GM23338 (cell line): ENCODE data around the gene STN1. TPM values are rescaled to one million over a fixed set of nuclear protein-coding genes. Genes with fewer than 3 reads are reported as not detected.
A peak's percentile ranks its signal among the peaks of the same experiment; 100 is the strongest.

Source experiments
- ATAC-seq: fragments of 200-7000 bp; cut with Tn5 transposase; 3 replicates; pipeline ENCODE4 v1.9.1; 2020
- DNase-seq: peaks from one replicate; pipeline ENCODE4 v3.0.0-alpha.2; 2015; ENCODE audit warnings: low spot score
- H2AFZ ChIP-seq: fragments of 200-600 bp; sonication (generic); 2 replicates; pipeline ENCODE4 v1.8.0; 2016; ENCODE audit warnings: antibody characterized with exemption, mild to moderate bottlenecking, moderate library complexity
- H3F3A ChIP-seq: fragments of 200-600 bp; sonication (generic); replicated peaks from 2 replicates; pipeline ENCODE4 v1.8.0; 2017; ENCODE audit warnings: antibody characterized with exemption, mixed run types, low read depth
- H3K27ac ChIP-seq: fragments of 200-600 bp; sonication (generic); 2 replicates; pipeline ENCODE4 v1.6.1; 2016; ENCODE audit warnings: low read depth
- H3K27me3 ChIP-seq: fragments of 200-600 bp; sonication (generic); 2 replicates; pipeline ENCODE4 v1.8.0; 2016; ENCODE audit warnings: mild to moderate bottlenecking, mixed run types, moderate library complexity; ENCODE audit not compliant: insufficient read depth
- H3K36me3 ChIP-seq: fragments of 200-600 bp; sonication (generic); 2 replicates; pipeline ENCODE4 v1.8.0; 2016; ENCODE audit warnings: mild to moderate bottlenecking; ENCODE audit not compliant: insufficient read depth
- H3K4me1 ChIP-seq: fragments of 200-600 bp; sonication (generic); 2 replicates; pipeline ENCODE4 v1.8.0; 2016; ENCODE audit warnings: mild to moderate bottlenecking, moderate library complexity; ENCODE audit not compliant: insufficient read depth
- H3K4me2 ChIP-seq: fragments of 200-600 bp; sonication (generic); 2 replicates; pipeline ENCODE4 v1.7.1; 2017; ENCODE audit warnings: mixed run types
- H3K4me3 ChIP-seq: fragments of 200-600 bp; sonication (generic); 2 replicates; pipeline ENCODE4 v1.6.1; 2016; ENCODE audit warnings: mixed run types
- H3K79me2 ChIP-seq: fragments of 200-600 bp; sonication (generic); replicated peaks from 2 replicates; pipeline ENCODE4 v1.8.0; 2017; ENCODE audit warnings: mild to moderate bottlenecking; ENCODE audit not compliant: insufficient read depth
- H3K9me2 ChIP-seq: fragments of 200-600 bp; sonication (generic); 2 replicates; pipeline ENCODE4 v1.8.0; 2017; ENCODE audit not compliant: insufficient read depth
- H4K20me1 ChIP-seq: fragments of 200-600 bp; sonication (generic); replicated peaks from 2 replicates; pipeline ENCODE4 v1.8.0; 2017; ENCODE audit warnings: mild to moderate bottlenecking; ENCODE audit not compliant: insufficient read depth
- H3K27ac Mint-ChIP-seq: 2 replicates; pipeline ENCODE4 v1.8.0; 2020; ENCODE audit warnings: inconsistent platforms, mild to moderate bottlenecking, moderate library complexity, mixed read lengths
- H3K27me3 Mint-ChIP-seq: 3 replicates; pipeline ENCODE4 v1.8.0; 2022; ENCODE audit warnings: low read depth, mild to moderate bottlenecking, moderate library complexity, mixed read lengths, inconsistent platforms; ENCODE audit not compliant: insufficient read depth, poor library complexity
- H3K36me3 Mint-ChIP-seq: 3 replicates; pipeline ENCODE4 v1.8.0; 2021; ENCODE audit warnings: low read depth, mild to moderate bottlenecking, inconsistent platforms, moderate library complexity, mixed read lengths
- H3K4me1 Mint-ChIP-seq: 3 replicates; pipeline ENCODE4 v1.8.0; 2020; ENCODE audit warnings: mild to moderate bottlenecking, inconsistent platforms, mixed read lengths
- H3K4me3 Mint-ChIP-seq: 3 replicates; pipeline ENCODE4 v1.8.0; 2021; ENCODE audit warnings: moderate library complexity, mild to moderate bottlenecking, inconsistent platforms, mixed read lengths
- H3K9me3 Mint-ChIP-seq: 3 replicates; pipeline ENCODE4 v1.8.0; 2020; ENCODE audit warnings: moderate library complexity, mild to moderate bottlenecking, inconsistent platforms, mixed read lengths
- EZH2 ChIP-seq: fragments of 200-600 bp; sonication (generic); IDR thresholded peaks from one replicate; pipeline ENCODE4 v1.8.0; 2017; ENCODE audit warnings: antibody characterized with exemption, mild to moderate bottlenecking, low read depth; ENCODE audit not compliant: unreplicated experiment
- JUNB ChIP-seq: IDR thresholded peaks from one replicate; pipeline ENCODE4 v1.6.1; 2016; ENCODE audit warnings: antibody characterized with exemption; ENCODE audit not compliant: unreplicated experiment
- NANOG ChIP-seq: IDR thresholded peaks from 2 replicates; pipeline ENCODE4 v1.6.1; 2016; ENCODE audit warnings: antibody characterized with exemption, borderline replicate concordance
- POLR2AphosphoS5 ChIP-seq: IDR thresholded peaks from 2 replicates; pipeline ENCODE4 v1.6.1; 2016; ENCODE audit warnings: antibody characterized with exemption, low read depth
- ZNF114 ChIP-seq: fragments of 250-450 bp; sonication (Bioruptor Pico); IDR thresholded peaks from 2 replicates; pipeline ENCODE4 v1.5.0; 2020; ENCODE audit warnings: mild to moderate bottlenecking, moderate library complexity
- ZNF331 ChIP-seq: fragments of 250-450 bp; sonication (Bioruptor Pico); IDR thresholded peaks from 2 replicates; pipeline ENCODE4 v1.5.0; 2020; ENCODE audit warnings: low read depth, mild to moderate bottlenecking, moderate library complexity
- polyA plus RNA-seq: library from polyadenylated mRNA; unstranded; fragments of >200 nt; fragmentation: Nextera tagmentation; extraction: Ambion mirVana; gene quantifications from 2 replicates; pipeline ENCODE4 v1.2.1, GENCODE V29; 2016
- total RNA-seq: library from RNA; depleted of rRNA; stranded (reverse); fragments of >200 nt; shearing (Covaris generic); gene quantifications from 2 replicates; pipeline ENCODE4 v1.2.3, GENCODE V29; 2014
- TF ChIP-seq, protein P1 (sequence below): fragments of 250-450 bp; sonication (Bioruptor Pico); IDR thresholded peaks from 2 replicates; pipeline ENCODE4 v1.5.0; 2020; ENCODE audit warnings: mild to moderate bottlenecking, moderate library complexity
- TF ChIP-seq, protein P2 (sequence below): IDR thresholded peaks from one replicate; pipeline ENCODE4 v1.6.1; 2018; ENCODE audit warnings: antibody characterized with exemption; ENCODE audit not compliant: unreplicated experiment
- TF ChIP-seq, protein P3 (sequence below): IDR thresholded peaks from 2 replicates; pipeline ENCODE4 v1.6.1; 2016; ENCODE audit warnings: antibody characterized with exemption
- TF ChIP-seq, protein P4 (sequence below), 2 experiments: fragments of 200-600 bp in 1 of 2; sonication (generic) in 1 of 2; conservative IDR thresholded peaks; 2 replicates each; pipeline versions ENCODE4 v1.5.1 to v1.6.1; 2016 to 2017; ENCODE audit warnings: antibody characterized with exemption in 2 of 2, low read depth in 2 of 2, mild to moderate bottlenecking in 2 of 2, moderate library complexity in 1 of 2

Gene STN1
- total and polyA plus RNA-seq, 2 experiments from 2014 or later: 7.2 to 11.3 TPM

DNA sequence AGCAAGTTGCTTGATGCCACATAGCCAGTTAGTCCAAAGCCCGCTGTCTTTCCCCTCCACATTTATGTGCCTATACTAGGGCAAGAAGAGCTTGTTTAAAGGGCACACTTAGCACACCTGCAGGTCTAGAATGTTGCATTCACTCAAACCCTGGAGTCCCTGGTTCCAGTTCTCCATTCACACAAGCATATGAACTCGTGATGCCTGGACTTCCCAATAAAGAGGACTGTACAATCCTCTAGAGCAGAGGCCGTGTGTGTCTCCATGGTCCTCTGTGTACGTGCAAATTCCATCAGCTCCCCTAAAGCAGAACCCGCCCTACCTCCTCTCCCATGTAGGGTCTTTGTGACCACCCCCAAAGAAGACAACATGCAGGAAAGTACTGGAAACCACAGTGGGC, 59.6 kb downstream of the STN1 start (continued):
- TF ChIP-seq, protein P1, sequence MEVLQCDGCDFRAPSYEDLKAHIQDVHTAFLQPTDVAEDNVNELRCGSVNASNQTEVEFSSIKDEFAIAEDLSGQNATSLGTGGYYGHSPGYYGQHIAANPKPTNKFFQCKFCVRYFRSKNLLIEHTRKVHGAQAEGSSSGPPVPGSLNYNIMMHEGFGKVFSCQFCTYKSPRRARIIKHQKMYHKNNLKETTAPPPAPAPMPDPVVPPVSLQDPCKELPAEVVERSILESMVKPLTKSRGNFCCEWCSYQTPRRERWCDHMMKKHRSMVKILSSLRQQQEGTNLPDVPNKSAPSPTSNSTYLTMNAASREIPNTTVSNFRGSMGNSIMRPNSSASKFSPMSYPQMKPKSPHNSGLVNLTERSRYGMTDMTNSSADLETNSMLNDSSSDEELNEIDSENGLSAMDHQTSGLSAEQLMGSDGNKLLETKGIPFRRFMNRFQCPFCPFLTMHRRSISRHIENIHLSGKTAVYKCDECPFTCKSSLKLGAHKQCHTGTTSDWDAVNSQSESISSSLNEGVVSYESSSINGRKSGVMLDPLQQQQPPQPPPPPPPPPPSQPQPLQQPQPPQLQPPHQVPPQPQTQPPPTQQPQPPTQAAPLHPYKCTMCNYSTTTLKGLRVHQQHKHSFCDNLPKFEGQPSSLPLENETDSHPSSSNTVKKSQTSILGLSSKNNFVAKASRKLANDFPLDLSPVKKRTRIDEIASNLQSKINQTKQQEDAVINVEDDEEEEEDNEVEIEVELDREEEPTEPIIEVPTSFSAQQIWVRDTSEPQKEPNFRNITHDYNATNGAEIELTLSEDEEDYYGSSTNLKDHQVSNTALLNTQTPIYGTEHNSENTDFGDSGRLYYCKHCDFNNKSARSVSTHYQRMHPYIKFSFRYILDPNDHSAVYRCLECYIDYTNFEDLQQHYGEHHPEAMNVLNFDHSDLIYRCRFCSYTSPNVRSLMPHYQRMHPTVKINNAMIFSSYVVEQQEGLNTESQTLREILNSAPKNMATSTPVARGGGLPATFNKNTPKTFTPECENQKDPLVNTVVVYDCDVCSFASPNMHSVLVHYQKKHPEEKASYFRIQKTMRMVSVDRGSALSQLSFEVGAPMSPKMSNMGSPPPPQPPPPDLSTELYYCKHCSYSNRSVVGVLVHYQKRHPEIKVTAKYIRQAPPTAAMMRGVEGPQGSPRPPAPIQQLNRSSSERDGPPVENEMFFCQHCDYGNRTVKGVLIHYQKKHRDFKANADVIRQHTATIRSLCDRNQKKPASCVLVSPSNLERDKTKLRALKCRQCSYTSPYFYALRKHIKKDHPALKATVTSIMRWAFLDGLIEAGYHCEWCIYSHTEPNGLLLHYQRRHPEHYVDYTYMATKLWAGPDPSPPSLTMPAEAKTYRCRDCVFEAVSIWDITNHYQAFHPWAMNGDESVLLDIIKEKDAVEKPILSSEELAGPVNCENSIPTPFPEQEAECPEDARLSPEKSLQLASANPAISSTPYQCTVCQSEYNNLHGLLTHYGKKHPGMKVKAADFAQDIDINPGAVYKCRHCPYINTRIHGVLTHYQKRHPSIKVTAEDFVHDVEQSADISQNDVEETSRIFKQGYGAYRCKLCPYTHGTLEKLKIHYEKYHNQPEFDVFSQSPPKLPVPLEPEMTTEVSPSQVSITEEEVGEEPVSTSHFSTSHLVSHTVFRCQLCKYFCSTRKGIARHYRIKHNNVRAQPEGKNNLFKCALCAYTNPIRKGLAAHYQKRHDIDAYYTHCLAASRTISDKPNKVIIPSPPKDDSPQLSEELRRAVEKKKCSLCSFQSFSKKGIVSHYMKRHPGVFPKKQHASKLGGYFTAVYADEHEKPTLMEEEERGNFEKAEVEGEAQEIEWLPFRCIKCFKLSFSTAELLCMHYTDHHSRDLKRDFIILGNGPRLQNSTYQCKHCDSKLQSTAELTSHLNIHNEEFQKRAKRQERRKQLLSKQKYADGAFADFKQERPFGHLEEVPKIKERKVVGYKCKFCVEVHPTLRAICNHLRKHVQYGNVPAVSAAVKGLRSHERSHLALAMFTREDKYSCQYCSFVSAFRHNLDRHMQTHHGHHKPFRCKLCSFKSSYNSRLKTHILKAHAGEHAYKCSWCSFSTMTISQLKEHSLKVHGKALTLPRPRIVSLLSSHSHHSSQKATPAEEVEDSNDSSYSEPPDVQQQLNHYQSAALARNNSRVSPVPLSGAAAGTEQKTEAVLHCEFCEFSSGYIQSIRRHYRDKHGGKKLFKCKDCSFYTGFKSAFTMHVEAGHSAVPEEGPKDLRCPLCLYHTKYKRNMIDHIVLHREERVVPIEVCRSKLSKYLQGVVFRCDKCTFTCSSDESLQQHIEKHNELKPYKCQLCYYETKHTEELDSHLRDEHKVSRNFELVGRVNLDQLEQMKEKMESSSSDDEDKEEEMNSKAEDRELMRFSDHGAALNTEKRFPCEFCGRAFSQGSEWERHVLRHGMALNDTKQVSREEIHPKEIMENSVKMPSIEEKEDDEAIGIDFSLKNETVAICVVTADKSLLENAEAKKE (CRISPR knock-in tag): no peak
- no peak for TF ChIP-seq NANOG
- TF ChIP-seq EZH2: no peak
- TF ChIP-seq JUNB: no peak

DNA sequence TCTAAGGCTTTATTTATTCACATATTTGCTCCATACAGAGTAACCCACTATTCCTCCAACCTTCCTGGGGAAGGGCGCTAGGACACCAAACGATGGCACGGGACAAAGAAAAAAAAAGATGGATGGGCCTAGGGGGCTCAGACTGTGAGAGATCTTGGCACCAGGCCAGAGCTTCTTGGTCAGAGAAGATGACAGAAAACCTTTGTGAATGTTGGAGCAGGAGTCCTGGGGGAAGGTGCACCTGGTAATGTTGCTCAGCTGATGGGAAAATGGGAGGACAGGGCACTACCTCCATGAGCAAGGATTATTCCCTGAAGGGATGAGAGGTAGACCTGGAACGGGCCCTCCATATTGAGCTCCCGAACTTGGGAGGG, 61.2 kb downstream of the STN1 start:
- Histone ChIP-seq H3F3A (no peaks in the 10 kb centered on the region; the same call in 1 of the 2 replicates), H3K9me2 (no peaks in the 10 kb centered on the region), H4K20me1 (peaks cover 9% of the 10 kb centered on the region; the same call in 1 of the 2 replicates), H3K4me2 (peak overlapping the region; percentile 98), H3K36me3 (no peaks in the 10 kb centered on the region), H3K27ac (no peak overlapping the region), H2AFZ (no peak overlapping the region), H3K4me3 (peak overlapping the region; percentile 92; the same call in 1 of the 2 replicates), H3K79me2 (no peaks in the 10 kb centered on the region), H3K4me1 (peaks cover 13% of the 10 kb centered on the region), H3K27me3 (peaks cover 47% of the 10 kb centered on the region)
- Mint-ChIP-seq H3K27ac (no peak overlapping the region), H3K9me3 (no peaks in the 10 kb centered on the region), H3K4me3 (peak overlapping the region; percentile 84; the same call in 1 of the 3 replicates), H3K4me1 (peaks cover 18% of the 10 kb centered on the region), H3K36me3 (no peaks in the 10 kb centered on the region; the same call in 2 of the 3 replicates), H3K27me3 (peaks cover 36% of the 10 kb centered on the region)
- no peak for ATAC-seq
- no peak for DNase-seq
- TF ChIP-seq ZNF114: no peak
- TF ChIP-seq, protein P2, sequence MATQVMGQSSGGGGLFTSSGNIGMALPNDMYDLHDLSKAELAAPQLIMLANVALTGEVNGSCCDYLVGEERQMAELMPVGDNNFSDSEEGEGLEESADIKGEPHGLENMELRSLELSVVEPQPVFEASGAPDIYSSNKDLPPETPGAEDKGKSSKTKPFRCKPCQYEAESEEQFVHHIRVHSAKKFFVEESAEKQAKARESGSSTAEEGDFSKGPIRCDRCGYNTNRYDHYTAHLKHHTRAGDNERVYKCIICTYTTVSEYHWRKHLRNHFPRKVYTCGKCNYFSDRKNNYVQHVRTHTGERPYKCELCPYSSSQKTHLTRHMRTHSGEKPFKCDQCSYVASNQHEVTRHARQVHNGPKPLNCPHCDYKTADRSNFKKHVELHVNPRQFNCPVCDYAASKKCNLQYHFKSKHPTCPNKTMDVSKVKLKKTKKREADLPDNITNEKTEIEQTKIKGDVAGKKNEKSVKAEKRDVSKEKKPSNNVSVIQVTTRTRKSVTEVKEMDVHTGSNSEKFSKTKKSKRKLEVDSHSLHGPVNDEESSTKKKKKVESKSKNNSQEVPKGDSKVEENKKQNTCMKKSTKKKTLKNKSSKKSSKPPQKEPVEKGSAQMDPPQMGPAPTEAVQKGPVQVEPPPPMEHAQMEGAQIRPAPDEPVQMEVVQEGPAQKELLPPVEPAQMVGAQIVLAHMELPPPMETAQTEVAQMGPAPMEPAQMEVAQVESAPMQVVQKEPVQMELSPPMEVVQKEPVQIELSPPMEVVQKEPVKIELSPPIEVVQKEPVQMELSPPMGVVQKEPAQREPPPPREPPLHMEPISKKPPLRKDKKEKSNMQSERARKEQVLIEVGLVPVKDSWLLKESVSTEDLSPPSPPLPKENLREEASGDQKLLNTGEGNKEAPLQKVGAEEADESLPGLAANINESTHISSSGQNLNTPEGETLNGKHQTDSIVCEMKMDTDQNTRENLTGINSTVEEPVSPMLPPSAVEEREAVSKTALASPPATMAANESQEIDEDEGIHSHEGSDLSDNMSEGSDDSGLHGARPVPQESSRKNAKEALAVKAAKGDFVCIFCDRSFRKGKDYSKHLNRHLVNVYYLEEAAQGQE: no peak
- no peak for TF ChIP-seq POLR2AphosphoS5
- TF ChIP-seq ZNF331 (CRISPR knock-in tag): no peak
- TF ChIP-seq, protein P3, sequence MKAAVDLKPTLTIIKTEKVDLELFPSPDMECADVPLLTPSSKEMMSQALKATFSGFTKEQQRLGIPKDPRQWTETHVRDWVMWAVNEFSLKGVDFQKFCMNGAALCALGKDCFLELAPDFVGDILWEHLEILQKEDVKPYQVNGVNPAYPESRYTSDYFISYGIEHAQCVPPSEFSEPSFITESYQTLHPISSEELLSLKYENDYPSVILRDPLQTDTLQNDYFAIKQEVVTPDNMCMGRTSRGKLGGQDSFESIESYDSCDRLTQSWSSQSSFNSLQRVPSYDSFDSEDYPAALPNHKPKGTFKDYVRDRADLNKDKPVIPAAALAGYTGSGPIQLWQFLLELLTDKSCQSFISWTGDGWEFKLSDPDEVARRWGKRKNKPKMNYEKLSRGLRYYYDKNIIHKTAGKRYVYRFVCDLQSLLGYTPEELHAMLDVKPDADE: no peak
- TF ChIP-seq, protein P4, sequence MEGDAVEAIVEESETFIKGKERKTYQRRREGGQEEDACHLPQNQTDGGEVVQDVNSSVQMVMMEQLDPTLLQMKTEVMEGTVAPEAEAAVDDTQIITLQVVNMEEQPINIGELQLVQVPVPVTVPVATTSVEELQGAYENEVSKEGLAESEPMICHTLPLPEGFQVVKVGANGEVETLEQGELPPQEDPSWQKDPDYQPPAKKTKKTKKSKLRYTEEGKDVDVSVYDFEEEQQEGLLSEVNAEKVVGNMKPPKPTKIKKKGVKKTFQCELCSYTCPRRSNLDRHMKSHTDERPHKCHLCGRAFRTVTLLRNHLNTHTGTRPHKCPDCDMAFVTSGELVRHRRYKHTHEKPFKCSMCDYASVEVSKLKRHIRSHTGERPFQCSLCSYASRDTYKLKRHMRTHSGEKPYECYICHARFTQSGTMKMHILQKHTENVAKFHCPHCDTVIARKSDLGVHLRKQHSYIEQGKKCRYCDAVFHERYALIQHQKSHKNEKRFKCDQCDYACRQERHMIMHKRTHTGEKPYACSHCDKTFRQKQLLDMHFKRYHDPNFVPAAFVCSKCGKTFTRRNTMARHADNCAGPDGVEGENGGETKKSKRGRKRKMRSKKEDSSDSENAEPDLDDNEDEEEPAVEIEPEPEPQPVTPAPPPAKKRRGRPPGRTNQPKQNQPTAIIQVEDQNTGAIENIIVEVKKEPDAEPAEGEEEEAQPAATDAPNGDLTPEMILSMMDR (conservative IDR thresholded peaks at IDR 0.05; ENCODE audit: low read depth in 2 of 2): no peak
